GM21717 (cell line): ENCODE data around the gene BCL7B.
"Not testable (repeated sequence)": the region's sequence is repeated elsewhere in the genome, so short reads cannot be mapped to it uniquely, and the experiment has no call there.

Experiments
- ATAC-seq: cut with Tn5 transposase; IDR thresholded peaks from one replicate; pipeline ENCODE4 v1.9.1; 2021; ENCODE audit warnings: mild to moderate bottlenecking, moderate library complexity; ENCODE audit not compliant: unreplicated experiment

The BCL7B gene

GRCh38 chr7:73557397-73558257, at the start of gene BCL7B:
TSS of gene BCL7B (minus strand) at chr7:73557690. CDS start at chr7:73557578, 112 bp downstream.
- peak; percentile 43 for ATAC-seq

DNA sequence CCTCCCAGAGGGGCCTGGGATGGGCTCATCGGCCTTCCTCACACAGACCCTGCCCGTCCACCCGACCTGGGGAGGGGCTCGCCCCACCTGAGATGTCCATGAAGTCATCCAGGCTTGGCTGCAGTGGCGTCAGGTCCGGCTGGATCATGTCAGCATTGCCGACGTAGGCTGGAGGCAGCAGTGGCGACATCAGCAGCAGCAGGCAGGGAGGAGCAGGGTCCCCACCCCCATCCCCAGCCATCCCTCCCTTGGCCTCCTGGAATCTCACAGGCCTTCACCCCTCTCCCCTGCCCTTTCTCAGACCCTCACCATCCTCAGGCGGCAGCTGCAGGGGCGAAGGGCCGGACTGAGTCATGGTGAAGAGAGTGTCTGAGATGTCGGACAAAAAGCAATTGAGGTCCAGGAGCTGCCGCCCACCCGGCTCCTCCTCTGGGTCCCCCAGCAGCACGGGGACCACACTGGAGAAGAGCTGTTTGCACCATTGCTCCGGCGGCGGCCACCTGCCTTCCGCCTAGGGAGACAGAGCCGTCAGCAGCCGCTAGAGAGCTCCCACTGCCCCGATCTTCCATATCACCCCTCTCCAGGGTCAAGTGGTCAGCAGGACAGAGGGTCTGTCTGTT, 48.2 kb upstream of the BCL7B start:
- ATAC-seq = no peak

DNA sequence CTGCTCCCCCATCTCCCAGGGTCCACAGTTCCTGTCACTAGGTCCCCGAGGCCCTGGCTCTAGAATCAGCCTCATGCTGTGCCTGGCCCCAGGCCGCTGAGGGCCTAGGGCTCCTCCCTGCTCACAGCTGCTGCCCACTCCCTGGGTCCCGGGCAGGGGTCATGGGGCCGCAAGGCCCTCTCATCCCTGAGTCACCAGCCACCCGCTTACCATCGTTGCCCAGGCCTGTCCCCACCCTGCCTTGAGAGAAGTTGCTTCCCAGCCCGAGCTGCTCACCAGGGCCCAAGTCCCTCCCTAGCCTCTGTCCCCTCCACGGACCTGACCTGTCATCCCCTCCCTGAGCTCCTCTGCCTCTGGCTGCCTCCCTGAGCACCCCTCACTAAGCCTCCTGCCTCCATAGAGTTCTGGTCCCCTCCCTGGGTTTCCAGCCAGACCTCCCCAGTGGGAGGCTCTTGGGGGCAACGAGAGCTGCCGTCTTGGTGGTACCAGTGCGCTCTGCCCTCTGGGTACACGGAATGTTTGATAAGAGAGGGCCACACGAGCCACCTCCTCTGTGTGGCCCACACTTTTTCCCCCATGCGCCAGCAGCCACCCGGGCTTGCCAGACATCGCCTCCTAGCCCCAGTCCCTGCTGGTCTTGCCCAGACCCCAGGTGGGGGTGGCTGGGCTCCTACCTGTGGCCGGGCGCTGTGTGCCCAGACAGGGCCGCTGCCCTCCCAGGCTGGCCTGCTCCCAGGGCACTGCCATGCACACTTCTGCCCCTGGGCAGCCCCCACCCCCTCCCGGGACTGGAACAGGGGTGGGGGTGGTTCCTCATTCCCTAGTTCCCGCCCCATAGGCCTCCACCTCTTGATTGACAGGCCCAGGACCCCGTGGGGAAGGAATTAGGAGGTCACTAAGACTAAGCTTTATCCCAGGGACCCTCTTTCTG, 45.5 kb upstream of the BCL7B start:
- ATAC-seq = no peak

DNA sequence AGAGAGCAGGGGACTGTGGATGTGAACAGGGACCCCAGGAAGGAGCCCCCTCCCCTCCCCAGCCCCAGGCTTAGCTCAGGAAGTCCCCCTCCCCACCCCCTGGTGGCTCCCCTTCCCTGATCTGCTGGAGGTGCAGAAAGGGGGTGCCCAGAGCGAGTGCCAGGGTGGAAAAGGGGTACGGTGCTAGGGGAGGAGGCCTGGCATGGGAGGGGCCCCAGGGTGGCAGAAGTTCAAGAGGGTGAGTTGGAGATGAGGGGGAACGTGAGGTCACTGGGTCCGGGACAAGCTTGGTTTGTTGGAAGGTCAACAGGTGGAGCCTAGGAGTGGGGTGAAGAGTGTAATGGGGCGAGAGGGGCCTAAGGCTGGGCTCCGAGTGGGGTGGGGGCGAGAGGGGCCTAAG, 42.4 kb upstream of the BCL7B start:
- no peak for ATAC-seq

DNA sequence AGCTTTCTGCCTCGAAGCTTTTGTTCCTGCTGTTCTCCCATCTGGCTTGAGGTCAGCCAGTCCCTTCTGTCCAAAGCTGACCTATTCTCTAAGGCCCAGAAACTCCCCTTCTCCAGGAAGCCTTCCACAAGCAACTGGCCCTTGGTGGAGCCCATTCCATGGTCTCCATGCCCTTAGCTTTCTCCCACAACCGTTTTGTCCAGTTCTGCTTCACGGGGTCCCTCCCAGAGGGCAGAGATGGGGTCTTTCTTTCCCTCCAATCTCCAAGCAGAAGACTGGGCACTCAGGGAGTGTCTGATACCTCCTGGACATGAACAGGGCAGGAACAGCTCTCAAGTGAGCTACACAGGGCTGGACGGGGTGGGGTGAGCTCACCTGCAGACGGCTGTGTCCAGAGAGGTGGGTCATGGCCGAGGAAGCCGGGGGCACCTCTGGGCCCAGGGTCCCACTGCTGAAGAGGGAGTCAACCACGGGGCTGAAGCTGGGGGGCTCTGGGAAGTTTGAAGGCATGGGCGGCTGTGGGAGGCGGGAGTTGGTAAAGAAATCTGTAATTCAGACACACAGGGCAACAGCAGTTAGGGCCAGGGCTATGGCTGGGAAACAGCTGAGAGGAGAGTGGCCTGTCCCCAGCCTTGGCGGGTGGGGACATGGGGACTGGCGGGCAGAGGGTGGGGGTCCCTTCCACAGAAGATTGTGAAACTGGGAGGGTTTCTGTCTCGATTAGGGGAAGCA, 41.8 kb upstream of the BCL7B start:
- no peak for ATAC-seq

- ATAC-seq = no peak
Measured at GRCh38 chr7:73597978-73598782, 40.7 kb upstream of the BCL7B start.

- ATAC-seq = no peak
Measured at GRCh38 chr7:73596191-73597065, 38.9 kb upstream of the BCL7B start.

DNA sequence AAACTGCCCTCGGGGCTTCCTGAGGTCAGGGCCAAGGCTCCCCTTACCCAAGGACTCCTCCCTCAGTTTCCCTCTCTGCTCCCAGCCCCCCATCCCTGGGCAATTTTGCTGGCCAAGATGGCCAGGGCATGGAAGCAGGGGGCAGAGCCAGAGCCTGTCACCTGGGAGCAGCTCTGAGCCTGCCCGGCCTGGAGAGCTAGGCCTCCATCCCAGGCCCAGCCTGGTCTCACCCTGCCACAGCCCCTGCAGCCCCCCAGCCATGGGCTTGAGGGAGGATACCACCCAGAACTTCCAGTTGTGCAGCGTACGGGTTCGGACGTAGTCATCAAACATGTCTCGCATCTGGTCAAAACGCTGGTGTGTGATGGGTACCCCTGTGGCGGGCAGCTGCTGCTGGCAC, 37.9 kb upstream of the BCL7B start:
- ATAC-seq = no peak

DNA sequence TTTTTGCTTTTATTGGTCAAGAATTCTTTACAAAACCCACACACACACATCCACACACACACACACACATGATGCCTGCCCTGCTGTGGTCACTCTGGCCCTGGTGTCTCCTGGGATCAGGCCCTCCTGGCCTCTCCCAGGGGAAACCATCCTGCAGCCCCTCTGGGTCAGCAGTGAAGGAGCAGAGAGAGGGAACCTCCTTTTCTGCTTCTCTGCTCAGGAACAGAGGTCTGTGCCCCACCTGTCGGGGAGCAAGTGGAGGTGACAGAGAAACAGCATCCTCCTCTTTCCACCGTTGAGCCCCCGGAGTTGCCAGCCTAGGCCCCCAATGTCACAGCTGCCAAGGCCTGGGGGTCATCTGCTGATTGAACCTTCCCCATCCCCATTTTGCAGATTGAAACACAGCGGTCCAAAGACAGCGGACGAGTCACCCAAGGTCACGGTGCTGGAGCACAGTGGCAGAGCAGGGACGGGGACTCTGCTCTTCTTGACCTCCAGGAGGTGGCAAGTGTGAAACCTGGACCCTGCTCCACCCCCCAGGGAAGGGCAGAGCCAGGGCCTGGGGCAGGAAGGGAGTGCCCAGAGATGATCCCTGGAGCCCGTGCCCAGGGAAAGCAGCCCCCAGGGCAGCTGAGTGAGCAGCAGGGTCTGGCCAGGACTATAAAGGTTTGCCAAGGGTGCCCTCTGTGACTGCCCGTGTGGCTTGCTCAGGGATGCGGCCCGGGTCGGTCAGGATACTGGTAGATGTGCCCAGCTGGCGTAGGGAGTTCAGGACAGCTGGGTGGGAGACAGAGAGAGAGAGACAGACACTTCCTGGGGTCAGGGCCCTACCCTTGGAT, 35.9 kb upstream of the BCL7B start:
- ATAC-seq = no peak

GRCh38 chr7:73586911-73587310, 29.4 kb upstream of the BCL7B start:
- no peak for ATAC-seq

GRCh38 chr7:73585196-73585595, 27.7 kb upstream of the BCL7B start:
- no peak for ATAC-seq

GRCh38 chr7:73582664-73583202, 25.2 kb upstream of the BCL7B start:
- no peak for ATAC-seq

DNA sequence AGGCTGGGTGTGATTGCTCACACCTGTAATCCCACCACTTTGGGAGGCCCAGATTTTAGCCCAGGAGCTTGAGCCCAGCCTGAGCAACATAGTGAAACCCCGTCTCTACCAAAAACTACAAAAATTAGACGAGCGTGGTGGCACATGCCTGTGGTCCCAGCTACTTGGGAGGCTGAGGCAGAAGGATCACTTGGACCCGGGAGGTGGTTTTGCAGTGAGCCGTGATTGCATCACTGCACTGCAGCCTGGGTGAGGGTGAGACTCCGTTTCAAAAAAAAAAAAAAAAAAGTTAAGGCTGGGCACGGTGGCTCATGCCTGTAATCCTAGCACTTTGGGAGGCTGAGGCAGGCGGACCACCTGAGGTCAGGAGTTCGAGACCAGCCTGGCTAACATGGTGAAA, 23.5 kb upstream of the BCL7B start:
- ATAC-seq = not testable (repeated sequence)

DNA sequence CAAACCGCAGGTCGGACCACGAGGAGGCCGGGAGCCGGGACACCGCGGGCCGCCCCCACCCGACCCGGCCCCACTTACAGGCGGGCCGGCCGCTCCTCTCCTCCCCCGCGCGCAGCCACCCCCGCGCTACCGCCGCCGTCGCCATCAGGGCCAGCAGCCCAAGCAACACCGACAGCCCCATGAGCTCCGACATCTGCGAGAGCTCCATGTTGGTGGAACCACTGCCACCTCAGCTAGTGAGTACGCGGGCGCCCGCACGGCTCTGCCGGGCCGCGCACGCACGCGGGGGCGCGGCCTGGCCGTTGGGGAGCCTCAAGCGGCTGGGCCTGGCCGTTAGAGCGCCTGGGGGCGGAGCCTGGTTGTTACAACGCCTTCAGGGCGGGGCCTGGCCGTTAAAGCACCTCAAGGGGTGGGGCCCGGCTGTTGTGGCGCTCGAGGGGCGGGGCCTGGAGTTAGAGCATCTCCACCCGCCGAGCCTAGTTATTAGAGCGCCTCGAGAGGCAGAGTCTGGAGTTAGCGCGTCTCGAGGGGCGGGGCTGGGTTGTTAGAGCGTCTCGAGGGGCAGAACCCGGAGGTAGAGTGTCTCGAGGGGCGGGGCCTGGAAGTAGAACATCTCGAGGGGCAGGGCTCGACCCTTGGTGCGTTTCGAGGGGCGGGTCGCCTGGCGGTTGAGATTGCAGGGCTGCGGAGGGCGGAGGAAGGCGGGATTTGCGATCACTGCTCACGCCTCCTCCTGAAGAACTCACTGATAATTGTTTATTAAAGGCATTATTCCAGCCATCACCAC, 21.0 kb upstream of the BCL7B start, which contains the start of gene TBL2:
TSS of gene TBL2 (minus strand) at position 238 of the 787 bp plus-strand sequence. CDS start at position 208, 30 bp downstream.
- peak; percentile 83 for ATAC-seq

GRCh38 chr7:73577627-73578341, 20.3 kb upstream of the BCL7B start:
- ATAC-seq = peak; percentile 22

DNA sequence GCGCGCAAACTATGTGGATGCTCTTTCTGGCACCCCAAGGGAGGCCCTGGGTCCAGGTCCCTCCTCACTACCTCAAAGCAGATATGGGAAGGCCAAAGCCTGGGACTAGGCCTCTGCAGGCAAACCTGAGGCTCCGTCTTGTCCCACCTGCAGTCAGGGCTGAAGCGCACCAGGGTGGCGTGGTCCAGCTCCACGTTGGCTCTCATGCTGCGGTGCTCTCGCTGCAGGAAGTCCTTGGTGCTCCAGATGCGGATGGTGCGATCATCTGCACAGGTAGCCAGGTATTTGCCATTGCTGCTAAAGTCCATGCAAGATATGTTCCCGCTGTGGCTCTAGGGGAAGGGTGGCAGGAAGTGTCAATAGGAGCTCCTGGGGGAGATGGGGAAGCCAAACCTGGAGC, 16.3 kb upstream of the BCL7B start:
- no peak for ATAC-seq
